Vagina (tissue), 2 donors: ENCODE results near the gene RFLNA. TPM values are rescaled to one million over a fixed set of nuclear protein-coding genes. Genes with fewer than 3 reads are reported as not detected.

Source experiments
- DNase-seq, 2 donors: peaks; one replicate each; pipeline ENCODE4 v3.0.0-alpha.2; 2017; ENCODE audit errors: extremely low spot score in 2 of 2
- H3K27ac ChIP-seq: fragments of 200-600 bp; sonication (generic); one replicate; pipeline ENCODE4 v1.5.1; 2019
- H3K27me3 ChIP-seq: fragments of 200-600 bp; sonication (generic); one replicate; pipeline ENCODE4 v1.5.1; 2019
- H3K36me3 ChIP-seq, 2 donors: fragments of 200-600 bp; sonication (generic); one replicate each; pipeline ENCODE4 v1.5.1; 2017 to 2019
- H3K4me1 ChIP-seq: fragments of 200-600 bp; sonication (generic); one replicate; pipeline ENCODE4 v1.5.1; 2019
- H3K4me3 ChIP-seq, 2 donors: fragments of 200-600 bp; sonication (generic); 1 replicate in 1 of 2; 2 replicates in 1 of 2; pipeline ENCODE4 v1.5.1; 2016 to 2019
- H3K9me3 ChIP-seq: fragments of 200-600 bp; sonication (generic); one replicate; pipeline ENCODE4 v1.5.1; 2019
- CTCF ChIP-seq, 3 experiments: fragments of 450-650 bp in 2 of 3; fragments of 200-600 bp in 1 of 3; sonication (generic) in 1 of 3; IDR thresholded peaks; one replicate each; pipeline ENCODE4 v1.5.1; 2017 to 2019; ENCODE audit warnings: antibody characterized with exemption in 3 of 3, mild to moderate bottlenecking in 2 of 3, moderate library complexity in 2 of 3
- POLR2A ChIP-seq, 2 donors: fragments of 450-650 bp; IDR thresholded peaks; one replicate each; pipeline ENCODE4 v1.6.1; 2017; ENCODE audit warnings: antibody characterized with exemption in 2 of 2, mild to moderate bottlenecking in 2 of 2, moderate library complexity in 2 of 2
- POLR2AphosphoS5 ChIP-seq, 2 donors: sonication (generic); formaldehyde crosslinking; IDR thresholded peaks; one replicate each; pipeline ENCODE4 v1.9.0; 2017; ENCODE audit warnings: antibody characterized with exemption in 2 of 2, mild to moderate bottlenecking in 2 of 2, low read depth in 1 of 2; ENCODE audit not compliant: insufficient read depth in 1 of 2
- intact Hi-C: fragments of 100-400 bp; cut with DNase I; formaldehyde crosslinking; loops from one replicate; pipeline ENCODE4 v1.15.1; 2023
- total RNA-seq: library from RNA; depleted of rRNA; stranded (reverse); fragments of >200 nt; gene quantifications from one replicate; pipeline ENCODE4 v1.2.3, GENCODE V29; 2016

RFLNA gene
- total RNA-seq, 1 donor from 2014 or later, result 1.7 TPM

DNA sequence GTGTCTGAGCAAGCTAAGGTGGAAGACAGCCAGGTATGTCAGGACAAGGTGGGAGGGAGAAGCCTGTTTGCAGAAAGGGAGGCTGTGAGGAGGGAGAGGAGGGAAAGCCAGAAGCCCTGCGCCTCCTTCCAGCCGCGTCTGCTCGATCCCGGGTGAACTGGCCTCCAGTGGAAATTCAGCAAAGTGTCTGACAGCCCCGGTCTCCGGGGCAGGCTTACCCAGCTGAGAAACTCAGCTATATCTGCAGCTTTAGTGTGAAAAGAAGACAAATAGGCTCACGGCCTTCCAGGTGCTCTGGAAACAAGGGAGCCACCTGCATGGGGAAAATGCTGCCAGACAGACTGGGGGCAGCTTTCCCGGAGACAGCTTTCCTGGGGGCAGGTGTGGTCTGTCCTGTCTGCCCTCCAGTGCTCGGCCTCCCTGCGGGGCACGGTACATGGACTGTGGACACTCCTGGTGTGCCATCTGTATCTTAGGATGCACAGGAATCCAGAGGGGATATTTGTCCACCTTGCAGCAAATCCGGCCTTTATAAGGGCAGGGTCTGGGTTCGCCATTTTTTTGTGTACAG, 6.3 kb downstream of the RFLNA start:
- no peak for DNase-seq
- no peak overlapping the region for H3K4me3 ChIP-seq
- no peaks in the 10 kb centered on the region for H3K27me3 ChIP-seq
- no peak overlapping the region for H3K27ac ChIP-seq
- H3K4me1 ChIP-seq, result peaks cover 4% of the 10 kb centered on the region
- intact Hi-C loops, result no loop called here
- H3K9me3 ChIP-seq, result no peaks in the 10 kb centered on the region
- TF ChIP-seq POLR2AphosphoS5 (IDR thresholded peaks at IDR 0.05; ENCODE audit: insufficient read depth in 1 of 2, low read depth in 1 of 2), result no peak
- TF ChIP-seq POLR2A (IDR thresholded peaks at IDR 0.05), result no peak
- TF ChIP-seq CTCF (IDR thresholded peaks at IDR 0.05), result no peak
- no peaks in the 10 kb centered on the region for H3K36me3 ChIP-seq

- Histone ChIP-seq H3K27me3 (no peaks in the 10 kb centered on the region), H3K27ac (no peak overlapping the region), H3K36me3 (no peaks in the 10 kb centered on the region), H3K4me1 (no peaks in the 10 kb centered on the region), H3K9me3 (no peaks in the 10 kb centered on the region), H3K4me3 (no peak overlapping the region)
- no peak for DNase-seq
- TF ChIP-seq POLR2AphosphoS5 (IDR thresholded peaks at IDR 0.05; ENCODE audit: insufficient read depth in 1 of 2, low read depth in 1 of 2), result no peak
- intact Hi-C loops, result no loop called here
These were observed 7.4 kb downstream of the RFLNA start for GRCh38 chr12:124302241-124302806.

DNA sequence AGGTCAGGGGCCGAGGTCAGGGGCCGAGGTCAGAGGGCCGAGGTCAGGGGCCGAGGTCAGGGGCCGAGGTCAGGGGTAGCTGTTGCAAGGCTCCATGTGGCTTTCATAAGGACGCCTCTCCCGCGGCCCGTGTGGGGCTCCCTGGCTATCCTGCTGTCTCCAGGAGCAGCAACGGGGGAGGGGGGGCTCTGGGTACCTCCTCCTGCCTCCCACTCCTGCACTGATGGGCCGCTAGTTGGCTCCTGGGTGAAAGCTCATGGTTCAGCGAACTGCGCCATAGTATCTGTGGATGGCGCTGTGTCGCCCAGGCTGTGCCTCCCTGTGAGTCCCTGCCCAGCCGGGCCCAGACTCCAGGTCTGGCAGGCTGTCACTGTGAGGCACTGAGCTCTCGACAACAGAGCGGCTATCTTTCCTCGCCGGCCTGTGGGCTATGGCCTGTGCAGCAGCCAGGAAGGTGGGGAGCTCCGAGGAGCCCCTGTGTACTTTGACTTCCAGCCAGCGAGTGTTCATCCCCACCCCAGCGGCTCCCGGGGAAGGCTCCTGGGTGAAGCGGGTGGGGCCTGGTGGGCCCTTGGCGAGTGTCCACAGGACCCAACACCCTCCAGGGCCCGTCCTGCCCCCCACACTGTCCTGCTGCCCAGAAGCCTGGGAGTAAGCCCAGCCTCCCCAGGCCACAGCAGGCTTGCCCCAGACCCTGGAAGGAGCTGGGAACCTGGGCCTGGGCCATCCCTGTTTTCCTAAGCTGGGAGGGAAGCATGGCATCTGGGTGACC, 8.1 kb downstream of the RFLNA start:
- H3K9me3 ChIP-seq, result no peaks in the 10 kb centered on the region
- H3K27me3 ChIP-seq, result no peaks in the 10 kb centered on the region
- TF ChIP-seq POLR2A (IDR thresholded peaks at IDR 0.05) (no peak), POLR2AphosphoS5 (IDR thresholded peaks at IDR 0.05; ENCODE audit: insufficient read depth in 1 of 2, low read depth in 1 of 2) (no peak), CTCF (IDR thresholded peaks at IDR 0.05) (no peak)
- no peak overlapping the region for H3K4me3 ChIP-seq
- no peak for DNase-seq
- no peaks in the 10 kb centered on the region for H3K36me3 ChIP-seq
- no peaks in the 10 kb centered on the region for H3K4me1 ChIP-seq
- no peak overlapping the region for H3K27ac ChIP-seq
- intact Hi-C loops, result no loop called here

- H3K4me1 ChIP-seq, result no peaks in the 10 kb centered on the region
- no peaks in the 10 kb centered on the region for H3K9me3 ChIP-seq
- H3K27ac ChIP-seq, result no peak overlapping the region
- DNase-seq, result no peak
- no peaks in the 10 kb centered on the region for H3K27me3 ChIP-seq
- no peaks in the 10 kb centered on the region for H3K36me3 ChIP-seq
- TF ChIP-seq POLR2AphosphoS5 (IDR thresholded peaks at IDR 0.05; ENCODE audit: insufficient read depth in 1 of 2, low read depth in 1 of 2), result no peak
- TF ChIP-seq POLR2A (IDR thresholded peaks at IDR 0.05), result no peak
- TF ChIP-seq CTCF (IDR thresholded peaks at IDR 0.05), result no peak
- H3K4me3 ChIP-seq, result no peak overlapping the region
- intact Hi-C loops, result no loop called here
These were observed 8.9 kb downstream of the RFLNA start for GRCh38 chr12:124303579-124304313.

DNA sequence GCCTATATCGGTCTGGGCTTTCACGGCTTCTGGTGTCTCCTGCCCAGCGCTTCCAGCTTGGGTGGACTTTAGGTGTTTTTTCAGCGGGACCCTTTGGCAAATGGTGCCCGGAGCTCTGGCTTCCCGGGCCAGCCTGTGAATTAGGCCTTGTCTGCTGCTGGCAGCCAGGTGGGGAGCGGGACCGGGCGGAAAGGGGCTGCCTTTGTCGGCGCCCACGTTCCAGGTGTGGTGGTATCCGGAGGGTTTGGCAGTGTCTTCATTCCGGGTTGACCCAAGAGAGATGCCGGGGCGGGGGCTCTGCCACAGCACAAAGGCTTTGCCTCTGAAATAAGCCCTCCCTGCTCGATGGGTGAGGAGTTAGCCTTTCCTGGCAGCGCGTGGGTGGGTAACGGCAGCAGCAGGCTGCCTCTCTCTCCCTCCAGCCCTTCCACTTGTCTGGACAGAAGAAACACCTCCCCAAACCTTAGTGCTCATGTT, 9.5 kb downstream of the RFLNA start:
- Histone ChIP-seq H3K9me3 (no peaks in the 10 kb centered on the region), H3K36me3 (no peaks in the 10 kb centered on the region), H3K27me3 (no peaks in the 10 kb centered on the region), H3K27ac (no peak overlapping the region), H3K4me3 (no peak overlapping the region), H3K4me1 (no peaks in the 10 kb centered on the region)
- TF ChIP-seq CTCF (IDR thresholded peaks at IDR 0.05) (no peak), POLR2AphosphoS5 (IDR thresholded peaks at IDR 0.05; ENCODE audit: insufficient read depth in 1 of 2, low read depth in 1 of 2) (no peak), POLR2A (IDR thresholded peaks at IDR 0.05) (no peak)
- intact Hi-C loops, result no loop called here
- DNase-seq, result no peak
